HG03064 (cell line): Measurements from ENCODE around the gene ZP1.

ENCODE experiments used
- ATAC-seq: cut with Tn5 transposase; IDR thresholded peaks from one replicate; pipeline ENCODE4 v1.9.1; 2021; ENCODE audit warnings: low read depth; ENCODE audit not compliant: unreplicated experiment

The ZP1 gene

GRCh38 chr11:60875366-60876167, 8.2 kb downstream of the ZP1 start:
- ATAC-seq = no peak

- no peak for ATAC-seq
Observed at GRCh38 chr11:60876168-60876485, 8.8 kb downstream of the ZP1 start.

- no peak for ATAC-seq
Observed at GRCh38 chr11:60878245-60879101, 11.1 kb downstream of the ZP1 start.

- no peak for ATAC-seq
Observed at GRCh38 chr11:60879104-60879503, 11.8 kb downstream of the ZP1 start.

GRCh38 chr11:60879971-60880588, 12.7 kb downstream of the ZP1 start:
- ATAC-seq = no peak

DNA sequence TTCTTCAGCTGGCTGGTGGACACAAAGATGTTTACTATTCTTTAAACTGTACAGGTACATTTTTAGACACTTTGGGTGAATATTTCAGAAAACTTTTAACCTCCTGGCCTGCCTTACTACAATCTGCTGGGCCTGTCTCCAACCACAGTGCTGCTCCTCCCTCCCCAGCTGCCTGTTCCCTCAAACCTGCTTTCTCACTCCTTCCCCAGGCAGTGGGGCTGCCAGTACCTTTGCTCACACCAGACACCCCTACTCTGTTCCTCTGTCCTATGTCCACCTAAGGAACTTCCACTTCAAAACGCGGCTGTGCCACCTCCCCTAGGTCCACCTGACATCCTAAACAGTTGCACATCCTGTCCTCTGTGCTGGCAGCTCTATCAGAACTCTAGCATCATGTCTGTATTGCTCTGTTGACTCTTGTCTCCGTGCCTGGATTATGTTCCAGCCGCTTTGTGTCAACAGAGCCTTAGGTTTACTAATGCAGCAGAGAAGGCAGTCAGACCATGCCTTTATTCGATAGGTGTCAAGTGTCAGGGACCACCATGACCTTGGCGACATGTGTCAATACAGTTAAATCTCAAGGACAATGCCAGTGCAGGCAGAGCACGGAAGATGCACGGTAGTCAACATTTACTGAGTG, 13.4 kb downstream of the ZP1 start:
- ATAC-seq = no peak

DNA sequence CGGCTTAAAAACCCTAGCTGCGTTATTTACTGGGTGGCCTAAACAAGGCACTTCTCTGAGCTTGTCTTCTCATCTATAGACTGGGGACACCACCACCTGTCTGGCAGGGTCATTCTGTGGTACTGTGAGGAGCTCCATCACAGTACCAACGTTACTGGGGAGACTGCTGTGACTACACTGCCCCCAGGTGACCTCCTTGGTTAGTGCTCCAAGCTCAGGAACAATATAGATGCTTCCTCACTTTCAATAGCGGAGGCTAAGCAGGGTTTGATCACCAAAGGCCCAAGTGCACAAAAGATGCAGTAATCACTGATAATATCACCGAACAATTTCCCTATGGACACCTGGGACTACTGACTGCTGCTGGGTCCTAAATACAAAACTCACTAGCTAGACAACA, 20.2 kb downstream of the ZP1 start:
- ATAC-seq = no peak

DNA sequence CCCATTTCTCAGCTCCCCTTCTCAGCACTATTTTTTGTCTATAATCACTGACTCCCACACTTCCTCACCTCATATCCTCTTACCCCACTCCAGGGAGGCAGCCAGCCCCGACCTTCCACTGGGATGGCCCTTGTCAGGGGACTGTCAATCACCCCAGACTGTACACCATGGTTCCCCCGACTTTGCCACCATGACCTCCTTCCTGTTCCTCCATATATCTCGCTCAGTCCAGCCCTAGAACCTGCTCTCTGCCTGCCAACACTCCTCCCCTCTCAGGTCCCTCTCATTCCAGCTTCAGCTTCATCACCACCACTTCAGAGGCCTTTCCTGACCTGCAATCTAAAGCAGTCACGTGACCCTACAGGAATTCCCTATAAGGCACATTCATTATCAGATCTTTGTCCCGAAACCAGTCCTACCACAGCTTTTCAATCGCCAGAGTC, 22.5 kb downstream of the ZP1 start:
- ATAC-seq = no peak

- no peak for ATAC-seq
Observed at GRCh38 chr11:60890696-60891095, 23.4 kb downstream of the ZP1 start.

DNA sequence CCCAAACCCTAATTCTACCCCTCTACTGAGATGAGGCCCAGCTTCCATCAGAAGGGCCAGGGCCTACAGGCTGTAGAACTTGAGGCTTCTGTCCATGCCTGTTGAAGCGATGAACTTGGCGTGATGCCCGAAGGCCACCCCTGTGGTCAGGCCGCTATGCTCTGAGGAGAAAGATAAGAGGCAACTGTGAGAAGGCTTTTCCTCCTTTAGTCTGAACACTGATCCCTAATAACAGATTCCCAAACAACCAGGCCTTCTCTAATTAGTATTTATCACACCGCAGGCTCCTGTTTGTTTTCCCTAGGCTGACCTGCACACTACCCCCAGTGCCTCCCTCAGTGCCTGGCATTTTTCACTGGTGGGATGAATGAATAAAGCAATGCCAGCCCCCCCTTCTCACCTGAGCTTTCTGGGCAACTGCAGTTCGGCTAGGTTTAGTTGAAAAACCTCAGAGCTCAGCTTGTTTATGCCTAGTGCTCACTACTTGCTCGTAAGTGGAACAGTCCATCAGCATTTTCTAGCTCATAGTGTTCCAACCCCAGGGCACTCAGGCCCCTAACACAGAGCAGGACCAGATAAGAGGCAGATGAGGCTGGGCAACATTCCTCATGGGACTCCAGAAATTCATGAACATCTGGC, 23.9 kb downstream of the ZP1 start:
- ATAC-seq = no peak

GRCh38 chr11:60895687-60896086, 28.3 kb downstream of the ZP1 start:
- ATAC-seq = no peak

- ATAC-seq = no peak
Observed at GRCh38 chr11:60897496-60897895, 30.2 kb downstream of the ZP1 start.

GRCh38 chr11:60899046-60899936, 31.9 kb downstream of the ZP1 start:
- no peak for ATAC-seq

- ATAC-seq = no peak
Observed at GRCh38 chr11:60899977-60900376, 32.6 kb downstream of the ZP1 start.

DNA sequence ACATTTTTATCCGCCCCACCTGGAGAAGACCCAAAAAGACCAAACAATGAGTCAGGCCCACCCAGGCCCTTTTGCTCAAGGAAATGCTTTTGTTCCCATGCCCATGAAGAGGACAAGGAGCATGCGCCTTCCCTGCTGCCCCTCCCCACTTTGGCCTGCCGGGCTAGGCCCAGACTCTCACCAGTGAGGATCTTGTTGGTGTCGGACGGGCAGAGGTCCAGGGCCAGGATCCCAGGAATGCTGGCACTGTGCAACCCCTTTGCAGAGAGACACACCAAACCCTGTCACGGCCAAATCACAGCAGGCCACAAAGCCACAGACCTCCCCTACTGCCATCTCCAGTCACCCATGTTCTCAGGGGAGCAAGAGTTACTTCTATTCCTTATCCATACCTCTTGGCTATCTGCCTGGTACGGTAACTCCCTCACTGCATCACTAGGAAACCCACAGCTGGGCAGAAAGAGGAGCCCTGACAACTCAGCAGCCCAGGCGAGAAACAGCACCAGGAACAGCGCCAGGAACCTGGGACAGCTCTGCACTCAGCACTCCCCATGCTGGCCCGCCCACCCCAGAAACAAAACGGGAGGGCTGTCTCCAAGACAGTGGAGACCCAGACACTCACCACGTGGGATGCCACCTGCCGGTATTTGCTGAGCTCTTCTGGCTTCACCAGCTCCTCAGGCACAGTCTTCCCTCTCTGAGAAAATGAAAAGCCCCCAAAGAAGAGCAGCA, 33.5 kb downstream of the ZP1 start:
- no peak for ATAC-seq

DNA sequence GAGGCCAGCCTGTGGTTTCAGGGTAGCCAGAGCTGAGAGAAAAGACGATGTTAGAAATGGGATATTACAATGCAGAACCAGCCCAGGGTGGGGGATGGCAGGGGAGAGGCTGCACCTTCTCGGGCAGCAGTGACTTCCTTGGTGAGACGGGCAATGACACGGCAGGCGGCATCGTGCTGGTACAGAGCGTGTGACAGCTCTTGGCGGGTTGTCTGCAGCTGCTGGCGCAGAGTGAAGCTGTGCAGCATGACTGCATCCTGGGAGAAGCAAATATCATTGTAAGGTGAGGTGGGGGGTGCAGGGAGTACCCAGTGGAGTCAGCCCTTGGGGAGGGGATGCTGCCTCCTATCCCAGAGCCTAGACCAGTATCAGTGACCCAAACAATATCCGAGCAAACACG, 35.3 kb downstream of the ZP1 start:
- ATAC-seq = no peak

- ATAC-seq = no peak
Observed at GRCh38 chr11:60905047-60905446, 37.7 kb downstream of the ZP1 start.

DNA sequence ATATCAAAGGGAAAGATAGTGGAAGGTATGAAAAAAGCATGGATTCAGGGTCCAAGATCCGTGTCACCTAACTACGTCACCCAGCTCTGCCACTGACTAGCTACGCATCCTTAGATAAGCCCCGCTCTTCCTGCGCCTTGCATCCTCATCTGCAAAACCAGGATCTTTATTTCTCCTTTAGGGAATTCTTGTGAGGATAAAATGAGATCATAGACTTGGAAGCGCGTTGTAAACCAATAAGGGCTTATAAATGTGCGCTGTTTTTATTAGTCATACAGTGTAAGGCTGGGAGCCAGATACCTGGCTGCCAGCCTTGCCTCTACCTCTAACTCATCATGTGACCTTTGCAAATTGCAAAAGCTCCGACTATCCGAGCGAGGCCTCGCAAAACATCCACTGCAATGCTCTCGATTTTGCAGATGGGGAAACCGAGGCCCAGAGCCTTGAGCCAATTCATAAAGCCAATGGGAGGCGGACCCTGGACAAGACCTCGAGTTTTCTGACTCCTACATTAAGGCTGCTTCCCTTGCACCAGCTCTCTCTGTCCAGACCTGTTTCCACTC, 38.3 kb downstream of the ZP1 start:
- no peak for ATAC-seq
